Smooth muscle cell (in vitro differentiated cells): ENCODE results near the gene PCDHGB5. TPM values are rescaled to one million over a fixed set of nuclear protein-coding genes. Genes with fewer than 3 reads are reported as not detected.

ENCODE experiments used
- DNase-seq: peaks from one replicate; lab custom pipeline; 2025; ENCODE audit not compliant: unreplicated experiment; lab: John Stamatoyannopoulos, UW
- H2AFZ ChIP-seq: fragments of 200-600 bp; sonication (generic); 2 replicates; pipeline ENCODE4 v1.6.0; 2016; ENCODE audit warnings: antibody characterized with exemption, low read depth, mild to moderate bottlenecking
- H3F3A ChIP-seq: fragments of 200-600 bp; sonication (generic); 2 replicates; pipeline ENCODE4 v1.6.0; 2017; ENCODE audit warnings: antibody characterized with exemption, low read depth
- H3K27ac ChIP-seq: fragments of 200-600 bp; sonication (generic); 2 replicates; pipeline ENCODE4 v1.5.1; 2016; ENCODE audit warnings: low read depth, mild to moderate bottlenecking
- H3K27me3 ChIP-seq: fragments of 200-600 bp; sonication (generic); 2 replicates; pipeline ENCODE4 v1.6.1; 2016; ENCODE audit warnings: low read depth, mild to moderate bottlenecking
- H3K36me3 ChIP-seq: fragments of 200-600 bp; sonication (generic); 2 replicates; pipeline ENCODE4 v1.5.1; 2016; ENCODE audit warnings: low read depth
- H3K4me1 ChIP-seq: fragments of 200-600 bp; sonication (generic); 2 replicates; pipeline ENCODE4 v1.5.1; 2016; ENCODE audit warnings: low read depth
- H3K4me2 ChIP-seq: fragments of 200-600 bp; sonication (generic); 2 replicates; pipeline ENCODE4 v1.6.0; 2016; ENCODE audit warnings: mild to moderate bottlenecking
- H3K4me3 ChIP-seq: fragments of 200-600 bp; sonication (generic); 2 replicates; pipeline ENCODE4 v1.5.1; 2016; ENCODE audit warnings: mild to moderate bottlenecking
- H3K79me2 ChIP-seq: fragments of 200-600 bp; sonication (generic); 2 replicates; pipeline ENCODE4 v1.6.0; 2016; ENCODE audit warnings: low read depth, mild to moderate bottlenecking
- H3K9ac ChIP-seq: fragments of 200-600 bp; sonication (generic); 2 replicates; pipeline ENCODE4 v1.6.0; 2016; ENCODE audit warnings: low read depth
- H3K9me3 ChIP-seq: fragments of 200-600 bp; sonication (generic); replicated peaks from 2 replicates; pipeline ENCODE4 v1.5.1; 2016; ENCODE audit warnings: low read depth
- H4K20me1 ChIP-seq: fragments of 200-600 bp; sonication (generic); 2 replicates; pipeline ENCODE4 v1.6.0; 2016; ENCODE audit warnings: low read depth
- WGBS: methylation state at CpG from one replicate; pipeline ENCODE4 v1.1.7; 2016; ENCODE audit warnings: low lambda C conversion rate; 5-methylcytosine and 5-hydroxymethylcytosine counted together
- polyA plus RNA-seq: library from polyadenylated mRNA; unstranded; fragments of >200 nt; fragmentation: Nextera tagmentation; extraction: Ambion mirVana; gene quantifications from 2 replicates; pipeline ENCODE4 v1.2.1, GENCODE V29; 2016
- total RNA-seq: library from RNA; depleted of rRNA; stranded (reverse); fragments of >200 nt; gene quantifications from 2 replicates; pipeline ENCODE4 v1.2.3, GENCODE V29; 2014
- TF ChIP-seq, protein P1 (sequence below): fragments of 200-600 bp; sonication (generic); IDR thresholded peaks from 2 replicates; pipeline ENCODE4 v1.5.1; 2017; ENCODE audit warnings: borderline replicate concordance, mild to moderate bottlenecking, antibody characterized with exemption; ENCODE audit not compliant: insufficient read depth, poor library complexity, severe bottlenecking

PCDHGB5 gene
- total and polyA plus RNA-seq, 2 experiments from 2014 or later: 3.3 to 4.2 TPM

DNA sequence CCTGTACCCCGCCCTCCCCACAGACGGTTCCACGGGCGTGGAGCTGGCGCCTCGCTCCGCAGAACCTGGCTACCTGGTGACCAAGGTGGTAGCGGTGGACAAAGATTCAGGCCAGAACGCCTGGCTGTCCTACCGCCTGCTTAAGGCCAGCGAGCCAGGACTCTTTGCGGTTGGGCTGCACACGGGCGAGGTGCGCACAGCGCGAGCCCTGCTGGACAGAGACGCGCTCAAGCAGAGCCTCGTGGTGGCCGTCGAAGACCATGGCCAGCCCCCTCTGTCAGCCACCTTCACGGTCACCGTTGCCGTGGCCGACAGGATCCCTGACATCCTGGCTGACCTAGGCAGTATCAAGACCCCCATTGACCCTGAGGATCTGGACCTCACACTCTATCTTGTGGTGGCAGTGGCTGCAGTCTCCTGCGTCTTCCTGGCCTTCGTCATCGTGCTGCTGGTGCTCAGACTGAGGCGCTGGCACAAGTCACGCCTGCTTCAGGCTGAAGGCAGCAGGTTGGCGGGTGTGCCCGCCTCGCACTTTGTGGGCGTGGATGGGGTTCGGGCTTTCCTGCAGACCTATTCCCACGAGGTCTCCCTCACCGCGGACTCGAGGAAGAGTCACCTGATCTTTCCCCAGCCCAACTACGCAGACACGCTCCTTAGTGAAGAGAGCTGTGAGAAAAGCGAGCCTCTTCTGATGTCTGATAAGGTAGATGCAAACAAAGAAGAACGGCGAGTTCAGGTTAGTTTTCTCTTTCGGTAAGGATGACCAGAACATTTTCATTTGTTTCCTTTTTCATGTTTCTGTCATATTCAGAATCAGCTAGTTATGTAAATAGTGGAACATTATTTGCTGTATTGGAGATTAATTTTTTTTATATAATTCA lies 31.5 kb upstream of the PCDHGB5 start:
- peaks cover 11% of the 10 kb centered on the region for H3K9me3 ChIP-seq
- no peak overlapping the region for H3K4me3 ChIP-seq
- H3K27me3 ChIP-seq: no peaks in the 10 kb centered on the region
- no peak overlapping the region for H3K27ac ChIP-seq
- H4K20me1 ChIP-seq: no peaks in the 10 kb centered on the region
- DNase-seq: no peak
- 96% methylated on average over 46 of the region's 46 CpGs for WGBS
- no peak overlapping the region for H3K4me2 ChIP-seq
- H3K79me2 ChIP-seq: no peaks in the 10 kb centered on the region
- H3K9ac ChIP-seq: no peak overlapping the region
- no peaks in the 10 kb centered on the region for H3F3A ChIP-seq
- H3K36me3 ChIP-seq: no peaks in the 10 kb centered on the region
- TF ChIP-seq, protein P1, sequence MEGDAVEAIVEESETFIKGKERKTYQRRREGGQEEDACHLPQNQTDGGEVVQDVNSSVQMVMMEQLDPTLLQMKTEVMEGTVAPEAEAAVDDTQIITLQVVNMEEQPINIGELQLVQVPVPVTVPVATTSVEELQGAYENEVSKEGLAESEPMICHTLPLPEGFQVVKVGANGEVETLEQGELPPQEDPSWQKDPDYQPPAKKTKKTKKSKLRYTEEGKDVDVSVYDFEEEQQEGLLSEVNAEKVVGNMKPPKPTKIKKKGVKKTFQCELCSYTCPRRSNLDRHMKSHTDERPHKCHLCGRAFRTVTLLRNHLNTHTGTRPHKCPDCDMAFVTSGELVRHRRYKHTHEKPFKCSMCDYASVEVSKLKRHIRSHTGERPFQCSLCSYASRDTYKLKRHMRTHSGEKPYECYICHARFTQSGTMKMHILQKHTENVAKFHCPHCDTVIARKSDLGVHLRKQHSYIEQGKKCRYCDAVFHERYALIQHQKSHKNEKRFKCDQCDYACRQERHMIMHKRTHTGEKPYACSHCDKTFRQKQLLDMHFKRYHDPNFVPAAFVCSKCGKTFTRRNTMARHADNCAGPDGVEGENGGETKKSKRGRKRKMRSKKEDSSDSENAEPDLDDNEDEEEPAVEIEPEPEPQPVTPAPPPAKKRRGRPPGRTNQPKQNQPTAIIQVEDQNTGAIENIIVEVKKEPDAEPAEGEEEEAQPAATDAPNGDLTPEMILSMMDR: no peak
- no peaks in the 10 kb centered on the region for H3K4me1 ChIP-seq
- H2AFZ ChIP-seq: no peak overlapping the region

DNA sequence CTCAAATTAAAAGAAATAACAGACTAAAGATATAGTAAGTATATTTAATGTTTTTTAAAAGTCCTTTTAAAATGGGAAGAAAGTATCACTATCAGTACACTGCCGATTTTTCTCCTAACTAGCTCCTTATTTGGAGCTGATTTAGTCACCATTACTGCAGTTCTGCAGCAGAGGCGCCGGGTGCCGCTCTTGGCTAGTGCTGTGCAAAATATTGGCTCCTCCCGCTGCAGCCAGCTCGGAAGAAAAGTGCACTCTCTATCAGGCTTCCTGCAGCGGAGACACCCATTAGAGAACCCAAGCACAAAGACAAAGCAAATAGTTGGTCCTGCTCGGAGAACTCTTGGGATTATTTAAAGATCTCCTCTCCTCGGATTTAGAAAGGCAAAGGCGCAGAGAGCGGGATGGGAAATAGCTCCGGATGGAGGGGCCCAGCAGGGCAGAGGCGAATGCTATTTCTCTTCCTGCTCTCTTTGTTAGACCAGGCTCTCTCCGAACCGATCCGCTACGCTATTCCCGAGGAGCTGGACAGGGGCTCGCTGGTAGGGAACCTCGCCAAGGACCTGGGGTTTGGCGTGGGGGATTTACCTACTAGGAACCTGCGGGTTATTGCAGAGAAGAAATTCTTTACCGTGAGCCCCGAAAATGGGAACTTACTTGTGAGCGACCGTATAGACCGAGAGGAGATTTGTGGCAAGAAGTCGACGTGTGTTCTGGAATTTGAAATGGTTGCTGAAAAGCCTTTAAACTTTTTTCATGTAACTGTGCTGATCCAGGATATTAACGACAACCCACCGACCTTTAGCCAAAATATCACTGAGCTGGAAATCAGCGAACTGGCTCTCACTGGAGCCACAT lies 27.5 kb upstream of the PCDHGB5 start, which contains the start of gene PCDHGB3:
TSS of gene PCDHGB3 (plus strand) at position 249 of the 855 bp plus-strand sequence. CDS start at position 402, 153 bp downstream.
- Histone ChIP-seq H2AFZ (no peak within 1 kb of the TSS), H3K4me2 (no peak within 1 kb of the TSS), H3F3A (no peaks in the 10 kb centered on the region), H3K9ac (no peak within 1 kb of the TSS), H3K4me1 (no peaks in the 10 kb centered on the region), H3K79me2 (no peaks in the 10 kb centered on the region), H4K20me1 (no peaks in the 10 kb centered on the region), H3K9me3 (peaks cover 15% of the 10 kb centered on the region), H3K27me3 (no peaks in the 10 kb centered on the region), H3K4me3 (no peak within 1 kb of the TSS), H3K36me3 (no peaks in the 10 kb centered on the region), H3K27ac (no peak within 1 kb of the TSS)
- 89% methylated on average over 32 of the region's 32 CpGs for WGBS
- no peak for DNase-seq
- TF ChIP-seq, protein P1: no peak

DNA sequence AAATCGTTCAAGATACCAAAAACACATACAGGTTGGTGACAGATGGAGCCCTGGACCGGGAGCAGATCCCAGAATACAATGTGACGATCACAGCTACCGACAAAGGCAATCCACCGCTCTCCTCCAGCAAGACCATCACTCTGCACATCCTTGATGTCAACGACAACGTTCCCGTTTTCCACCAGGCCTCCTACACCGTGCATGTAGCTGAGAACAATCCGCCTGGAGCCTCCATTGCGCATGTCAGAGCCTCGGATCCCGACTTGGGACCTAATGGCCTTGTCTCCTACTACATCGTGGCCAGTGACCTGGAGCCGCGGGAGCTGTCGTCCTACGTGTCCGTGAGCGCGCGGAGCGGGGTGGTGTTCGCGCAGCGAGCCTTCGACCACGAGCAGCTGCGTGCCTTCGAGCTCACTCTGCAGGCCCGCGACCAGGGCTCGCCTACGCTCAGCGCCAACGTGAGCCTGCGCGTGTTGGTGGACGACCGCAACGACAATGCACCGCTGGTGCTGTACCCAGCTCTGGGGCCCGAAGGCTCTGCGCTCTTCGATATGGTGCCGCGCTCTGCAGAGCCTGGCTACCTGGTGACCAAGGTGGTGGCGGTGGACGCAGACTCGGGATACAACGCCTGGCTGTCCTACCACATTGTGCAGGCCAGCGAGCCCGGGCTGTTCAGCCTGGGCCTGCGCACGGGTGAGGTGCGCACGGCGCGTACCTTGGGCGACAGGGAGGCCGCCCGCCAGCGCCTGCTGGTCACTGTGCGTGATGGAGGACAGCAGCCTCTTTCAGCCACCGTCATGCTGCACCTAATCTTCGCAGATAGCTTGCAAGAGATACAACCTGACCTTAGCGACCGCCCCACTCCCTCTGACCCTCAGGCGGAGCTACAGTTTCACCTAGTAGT lies 25.9 kb upstream of the PCDHGB5 start:
- H3K36me3 ChIP-seq: no peaks in the 10 kb centered on the region
- no peak overlapping the region for H3K4me3 ChIP-seq
- H3K9me3 ChIP-seq: peaks cover 10% of the 10 kb centered on the region
- no peak overlapping the region for H3K9ac ChIP-seq
- no peaks in the 10 kb centered on the region for H4K20me1 ChIP-seq
- H3K4me1 ChIP-seq: no peaks in the 10 kb centered on the region
- H3K27me3 ChIP-seq: no peaks in the 10 kb centered on the region
- no peak for DNase-seq
- H3K27ac ChIP-seq: no peak overlapping the region
- H3K4me2 ChIP-seq: no peak overlapping the region
- no peaks in the 10 kb centered on the region for H3F3A ChIP-seq
- H3K79me2 ChIP-seq: no peaks in the 10 kb centered on the region
- no peak overlapping the region for H2AFZ ChIP-seq
- WGBS: 96% methylated on average over 69 of the region's 69 CpGs
- TF ChIP-seq, protein P1: no peak
